GM06990 (cell line): ENCODE data around the gene CCNQ.

ENCODE experiments used
- DNase-seq: peaks from one replicate; pipeline ENCODE4 v3.0.0-alpha.2; 2011; ENCODE audit not compliant: insufficient read length; ENCODE audit errors: extremely low read depth
- H3K27me3 ChIP-seq: replicated peaks from 2 replicates; pipeline ENCODE4 v1.6.0; 2011; ENCODE audit warnings: low read length; ENCODE audit not compliant: control insufficient read depth, insufficient read depth
- H3K36me3 ChIP-seq: 2 replicates; pipeline ENCODE4 v1.5.1; 2011; ENCODE audit warnings: low read length; ENCODE audit not compliant: control insufficient read depth, insufficient read depth
- H3K4me3 ChIP-seq: replicated peaks from 2 replicates; pipeline ENCODE4 v1.5.1; 2011; ENCODE audit warnings: low read depth, mild to moderate bottlenecking, control low read depth, low read length
- CTCF ChIP-seq: IDR thresholded peaks from 2 replicates; pipeline ENCODE4 v1.5.1; 2011; ENCODE audit warnings: low read length, control low read depth, mild to moderate bottlenecking, inconsistent platforms; ENCODE audit not compliant: insufficient read depth, poor library complexity, severe bottlenecking

CCNQ gene

GRCh38 chrX:153580700-153581386 is 18.1 kb downstream of the CCNQ start:
- H3K36me3 ChIP-seq = no peaks in the 10 kb centered on the region
- no peak overlapping the region for H3K4me3 ChIP-seq
- peak; percentile 3 for TF ChIP-seq CTCF
- no peak for DNase-seq
- no peaks in the 10 kb centered on the region for H3K27me3 ChIP-seq

- H3K27me3 ChIP-seq = no peaks in the 10 kb centered on the region
- DNase-seq = no peak
- no peaks in the 10 kb centered on the region for H3K36me3 ChIP-seq
- H3K4me3 ChIP-seq = no peak overlapping the region
- TF ChIP-seq CTCF = no peak
Observed at GRCh38 chrX:153578889-153579288, 20.1 kb downstream of the CCNQ start.

- Histone ChIP-seq H3K4me3 (no peak overlapping the region), H3K36me3 (no peaks in the 10 kb centered on the region), H3K27me3 (no peaks in the 10 kb centered on the region)
- DNase-seq = no peak
- no peak for TF ChIP-seq CTCF
Observed at GRCh38 chrX:153578200-153578835, 20.6 kb downstream of the CCNQ start.

- Histone ChIP-seq H3K4me3 (no peak overlapping the region), H3K36me3 (no peaks in the 10 kb centered on the region), H3K27me3 (no peaks in the 10 kb centered on the region)
- no peak for DNase-seq
- TF ChIP-seq CTCF = no peak
Observed at GRCh38 chrX:153576961-153577360, 22.0 kb downstream of the CCNQ start.

DNA sequence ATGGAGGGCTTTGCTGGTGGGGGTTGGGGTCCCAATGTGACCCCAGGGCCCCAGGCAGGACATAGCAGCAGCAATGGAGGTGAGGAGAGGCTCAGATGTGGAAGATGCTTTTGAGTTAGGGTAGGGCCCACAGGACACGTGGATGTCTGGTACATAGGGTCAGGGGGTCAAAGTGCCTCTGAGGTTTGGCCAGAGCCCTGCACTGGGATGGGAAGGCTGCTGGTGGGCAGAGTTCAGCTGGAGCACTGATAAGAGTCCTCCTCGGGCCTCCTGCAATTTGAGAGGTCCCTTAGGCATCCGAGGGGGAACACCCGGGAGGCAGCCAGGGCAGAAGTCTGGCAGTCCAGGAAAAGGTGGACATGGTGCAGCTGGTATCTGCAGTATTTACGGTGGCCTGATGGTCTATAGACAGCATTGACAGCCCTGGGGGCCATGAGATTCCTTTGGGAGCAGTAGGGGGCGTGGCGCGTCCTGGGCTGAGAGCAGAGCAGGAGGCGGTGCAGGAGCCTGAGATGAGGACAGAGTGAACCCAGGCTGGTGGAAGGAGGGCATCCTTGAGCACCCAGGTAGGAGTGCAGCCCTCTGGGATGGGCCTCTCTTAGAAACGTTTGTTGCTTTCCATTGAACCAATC is 22.6 kb downstream of the CCNQ start:
- Histone ChIP-seq H3K36me3 (no peaks in the 10 kb centered on the region), H3K27me3 (no peaks in the 10 kb centered on the region), H3K4me3 (no peak overlapping the region)
- DNase-seq = no peak
- TF ChIP-seq CTCF = no peak
